Hepatocyte (in vitro differentiated cells): Measurements from ENCODE around the gene GMPS.

Experiments
- EZH2 ChIP-seq: fragments of 200-600 bp; sonication (generic); IDR thresholded peaks from 2 replicates; pipeline ENCODE4 v1.6.1; 2016; ENCODE audit warnings: antibody characterized with exemption, mild to moderate bottlenecking, borderline replicate concordance
- EZH2phosphoT487 ChIP-seq: fragments of 200-600 bp; sonication (generic); IDR thresholded peaks from one replicate; pipeline ENCODE4 v1.6.1; 2018; ENCODE audit warnings: antibody characterized with exemption, mild to moderate bottlenecking, low read depth, moderate library complexity; ENCODE audit not compliant: unreplicated experiment, severe bottlenecking
- TF ChIP-seq, protein P1 (sequence below): fragments of 200-600 bp; sonication (generic); IDR thresholded peaks from 2 replicates; pipeline ENCODE4 v1.5.1; 2016; ENCODE audit warnings: antibody characterized with exemption, mild to moderate bottlenecking; ENCODE audit not compliant: poor library complexity

- TF ChIP-seq, protein P1, sequence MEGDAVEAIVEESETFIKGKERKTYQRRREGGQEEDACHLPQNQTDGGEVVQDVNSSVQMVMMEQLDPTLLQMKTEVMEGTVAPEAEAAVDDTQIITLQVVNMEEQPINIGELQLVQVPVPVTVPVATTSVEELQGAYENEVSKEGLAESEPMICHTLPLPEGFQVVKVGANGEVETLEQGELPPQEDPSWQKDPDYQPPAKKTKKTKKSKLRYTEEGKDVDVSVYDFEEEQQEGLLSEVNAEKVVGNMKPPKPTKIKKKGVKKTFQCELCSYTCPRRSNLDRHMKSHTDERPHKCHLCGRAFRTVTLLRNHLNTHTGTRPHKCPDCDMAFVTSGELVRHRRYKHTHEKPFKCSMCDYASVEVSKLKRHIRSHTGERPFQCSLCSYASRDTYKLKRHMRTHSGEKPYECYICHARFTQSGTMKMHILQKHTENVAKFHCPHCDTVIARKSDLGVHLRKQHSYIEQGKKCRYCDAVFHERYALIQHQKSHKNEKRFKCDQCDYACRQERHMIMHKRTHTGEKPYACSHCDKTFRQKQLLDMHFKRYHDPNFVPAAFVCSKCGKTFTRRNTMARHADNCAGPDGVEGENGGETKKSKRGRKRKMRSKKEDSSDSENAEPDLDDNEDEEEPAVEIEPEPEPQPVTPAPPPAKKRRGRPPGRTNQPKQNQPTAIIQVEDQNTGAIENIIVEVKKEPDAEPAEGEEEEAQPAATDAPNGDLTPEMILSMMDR = no peak
- no peak for TF ChIP-seq EZH2phosphoT487
- TF ChIP-seq EZH2 = no peak
Observed at GRCh38 chr3:155895379-155895900, 25.0 kb downstream of the GMPS start.
